ENCODE measurements around the gene ACAD9. TPM values are rescaled to one million over a fixed set of nuclear protein-coding genes. Genes with fewer than 3 reads are reported as not detected.

The ACAD9 gene
- total and polyA plus RNA-seq, 2 donors (not counting 1 experiment from before 2014, with no cell fraction given), result 33.6 to 57.6 TPM

Small RNA genes within 50 kb of the gene (small RNA-seq; reads per million reads assigned to genes)
- not detected for gene AC112484.4 (ENCODE audit: insufficient read length, low read depth, low replicate concordance)

Other genes starting within 250 kb of the ACAD9 start
- 80.6 and 83.2 TPM in 2 replicates for gene RPN1, start 228.8 kb upstream of the ACAD9 start, total RNA-seq
- 40.4 and 47.7 TPM in 2 replicates for gene RPN1, start 228.8 kb upstream of the ACAD9 start, polyA plus RNA-seq
- gene RAB7A, start 153.4 kb upstream of the ACAD9 start, total RNA-seq, result 138 and 144 TPM in 2 replicates
- 55.3 and 62.7 TPM in 2 replicates for gene RAB7A, start 153.4 kb upstream of the ACAD9 start, polyA plus RNA-seq
- not detected in 2 replicates for gene CFAP92, start 114.5 kb downstream of the ACAD9 start, total RNA-seq
- not detected in 2 replicates for gene CFAP92, start 114.5 kb downstream of the ACAD9 start, polyA plus RNA-seq
- not detected in 2 replicates for gene EFCC1, start 121.7 kb downstream of the ACAD9 start, total RNA-seq
- 0.06 TPM in 1 of 2 replicates, not detected in the other for gene EFCC1, start 121.7 kb downstream of the ACAD9 start, polyA plus RNA-seq
- not detected in 2 replicates for gene GP9, start 181.2 kb downstream of the ACAD9 start, total RNA-seq
- 0.45 TPM in 1 of 2 replicates, not detected in the other for gene GP9, start 181.2 kb downstream of the ACAD9 start, polyA plus RNA-seq
- 14.3 and 15.9 TPM in 2 replicates for gene RAB43, start 242.2 kb downstream of the ACAD9 start, total RNA-seq
- gene RAB43, start 242.2 kb downstream of the ACAD9 start, polyA plus RNA-seq, result 7.6 and 9.6 TPM in 2 replicates

Measured in B cell (primary cell).